ENCODE results near the gene OR8D2.

GRCh38 chr11:124320097-124320496 is at the start of gene OR8D2:
- TF ChIP-seq POLR2AphosphoS5 (IDR thresholded peaks at IDR 0.05; ENCODE audit: low read depth, low read length) (no peak), POLR2A (IDR thresholded peaks at IDR 0.05; ENCODE audit: low read depth, low read length) (no peak)

All from GM12891 (cell line).